HT1080 (cell line): Measurements from ENCODE around the gene HSPG2. TPM values are rescaled to one million over a fixed set of nuclear protein-coding genes. Genes with fewer than 3 reads are reported as not detected.

Experiments used
- DNase-seq: peaks from one replicate; pipeline ENCODE4 v3.0.0-alpha.2; 2015; ENCODE audit warnings: low read depth
- total RNA-seq: library from RNA; depleted of rRNA; stranded (reverse); fragments of >200 nt; shearing (Covaris generic); gene quantifications from 2 replicates; pipeline ENCODE4 v1.2.3, GENCODE V29; 2014

HSPG2 gene
- total RNA-seq, 1 experiment from 2014 or later: 2.5 TPM

- no peak for DNase-seq
These were observed 69.6 kb downstream of the HSPG2 start for GRCh38 chr1:21867451-21867996.

- no peak for DNase-seq
These were observed 70.4 kb downstream of the HSPG2 start for GRCh38 chr1:21866707-21867043.

GRCh38 chr1:21865943-21866706 is 71.0 kb downstream of the HSPG2 start:
- no peak for DNase-seq

GRCh38 chr1:21865609-21865942 is 71.5 kb downstream of the HSPG2 start:
- no peak for DNase-seq

DNA sequence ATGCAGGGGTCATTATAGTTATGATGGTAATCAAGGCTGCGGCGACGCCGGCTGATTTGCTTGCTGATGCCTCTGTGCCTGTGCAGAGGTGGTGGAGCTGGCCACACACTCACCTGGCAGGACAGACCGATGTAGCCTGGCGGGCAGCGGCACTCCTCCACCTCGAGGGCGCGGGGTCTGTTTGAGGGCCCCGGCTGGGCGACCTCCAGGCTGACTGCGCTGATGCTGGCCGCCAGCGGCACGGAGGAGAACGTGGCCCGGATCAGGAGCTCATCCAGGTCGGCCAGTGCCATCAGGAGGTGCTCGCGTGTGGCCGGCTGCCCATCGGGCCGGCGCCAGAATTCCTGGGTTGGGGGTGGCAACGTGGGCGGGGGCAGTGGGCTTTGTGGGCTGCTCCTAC is 72.4 kb downstream of the HSPG2 start:
- no peak for DNase-seq

- no peak for DNase-seq
These were observed 73.1 kb downstream of the HSPG2 start for GRCh38 chr1:21863981-21864380.

- peak; percentile 77 for DNase-seq
These were observed 75.3 kb downstream of the HSPG2 start for GRCh38 chr1:21861602-21862429.

GRCh38 chr1:21860971-21861370 is 76.1 kb downstream of the HSPG2 start:
- DNase-seq: no peak

DNA sequence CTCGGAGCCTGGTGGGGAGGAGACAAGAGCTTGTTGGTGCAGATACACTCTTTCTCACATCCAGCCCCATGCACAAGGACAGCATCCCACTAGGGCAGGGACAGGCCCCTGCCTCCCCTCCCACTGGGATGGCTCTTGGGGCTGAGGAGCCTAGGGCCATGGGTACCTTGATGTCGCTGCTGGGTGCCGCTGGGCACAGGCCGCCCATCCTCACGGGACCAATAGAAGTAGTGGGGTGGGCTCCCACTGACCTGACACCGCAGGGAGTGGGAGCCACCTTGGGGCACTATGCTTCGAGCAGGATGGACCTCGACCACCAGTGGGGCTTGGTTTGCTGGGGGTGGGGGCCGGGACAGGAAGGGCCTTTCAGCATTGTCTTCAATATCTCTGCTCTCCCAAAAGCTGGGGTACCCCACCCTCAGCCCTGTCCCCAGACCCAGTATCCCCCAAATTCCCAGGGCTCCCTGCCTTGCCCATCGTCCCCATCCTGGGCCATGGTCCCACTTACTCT is 77.4 kb downstream of the HSPG2 start:
- no peak for DNase-seq

DNA sequence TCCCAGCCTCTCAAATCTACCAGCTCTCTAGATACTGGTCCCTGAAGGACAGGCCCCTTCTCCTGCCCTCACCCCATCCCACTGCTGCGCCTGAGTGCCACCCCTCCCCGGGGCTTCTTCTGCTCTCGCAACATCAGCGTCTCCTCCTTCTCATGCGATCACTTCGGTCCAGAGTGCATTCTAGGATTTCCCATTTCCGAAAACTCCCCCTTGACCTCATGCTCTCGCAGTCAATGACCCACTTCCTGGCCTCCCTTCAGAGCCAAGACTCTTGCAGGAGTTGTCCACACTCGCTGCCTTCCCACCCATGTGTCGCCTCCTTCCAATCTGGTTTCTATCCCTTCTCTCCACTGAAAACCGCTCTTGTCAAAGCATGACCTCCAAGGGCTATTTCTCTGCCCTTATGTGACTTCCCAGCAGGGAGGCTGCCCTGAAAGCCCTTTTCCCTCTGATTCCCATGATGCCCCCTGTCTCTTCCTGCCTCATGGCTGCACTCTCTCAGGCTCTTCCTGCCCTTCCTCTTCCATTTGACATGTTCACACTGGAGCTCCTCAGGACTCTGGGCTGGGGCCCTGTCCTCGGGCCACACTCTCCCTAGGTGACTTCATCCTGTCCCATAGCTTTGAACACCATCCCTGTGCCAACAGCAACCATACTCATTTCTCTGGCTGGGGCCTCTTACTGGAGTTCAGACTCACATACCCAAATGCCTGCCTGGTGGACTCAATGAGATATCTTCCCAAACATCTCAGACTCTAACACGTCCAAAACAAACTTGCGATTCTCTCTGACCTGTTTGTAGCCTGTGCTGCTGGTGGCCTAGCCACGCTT is 79.1 kb downstream of the HSPG2 start:
- no peak for DNase-seq

GRCh38 chr1:21857142-21857839 is 79.8 kb downstream of the HSPG2 start:
- DNase-seq: peak; percentile 84

GRCh38 chr1:21855257-21856096 is 81.6 kb downstream of the HSPG2 start:
- DNase-seq: peak; percentile 56

DNA sequence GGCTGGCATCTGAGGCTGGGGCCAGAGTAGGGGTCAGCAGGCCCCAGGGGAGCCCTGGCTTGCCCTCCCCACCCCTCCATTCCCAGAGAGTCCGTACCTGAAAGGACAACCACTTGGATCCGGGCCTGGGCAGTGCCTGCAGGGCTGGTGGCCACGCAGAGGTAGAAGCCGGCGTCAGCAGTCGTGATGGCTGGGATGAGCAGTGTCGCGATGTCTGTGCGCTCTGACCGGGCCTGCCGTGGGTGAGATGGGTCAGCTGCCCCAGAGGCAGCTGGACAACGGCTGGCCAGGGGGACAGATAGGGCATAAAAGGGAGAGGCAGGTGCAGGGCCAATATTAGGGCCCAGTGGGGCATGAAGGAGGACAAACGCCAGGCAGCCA is 82.4 kb downstream of the HSPG2 start:
- DNase-seq: no peak

GRCh38 chr1:21854090-21854750 is 82.9 kb downstream of the HSPG2 start:
- DNase-seq: no peak

DNA sequence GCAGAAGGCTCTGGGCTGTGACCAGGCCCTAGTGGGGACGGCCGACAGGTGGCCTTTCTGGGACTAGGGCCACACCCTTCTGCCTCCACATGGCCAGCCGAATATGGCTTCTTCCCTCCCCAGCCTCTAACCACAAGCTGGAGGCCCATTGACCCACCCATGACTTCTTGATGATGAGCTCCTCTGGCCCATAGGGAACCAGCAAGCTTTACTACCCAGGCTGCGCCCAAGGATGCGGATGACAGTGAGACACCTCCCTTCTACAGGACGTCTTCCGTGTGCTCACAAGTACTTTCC is 84.0 kb downstream of the HSPG2 start:
- no peak for DNase-seq

GRCh38 chr1:21852282-21853130 is 84.6 kb downstream of the HSPG2 start:
- no peak for DNase-seq

GRCh38 chr1:21851430-21852250 is 85.5 kb downstream of the HSPG2 start:
- DNase-seq: no peak
